GM19372 (cell line): Measurements from ENCODE around the gene DPH2.

Experiments used
- ATAC-seq: cut with Tn5 transposase; IDR thresholded peaks from one replicate; pipeline ENCODE4 v1.9.1; 2021; ENCODE audit warnings: mild to moderate bottlenecking, low read depth, moderate library complexity; ENCODE audit not compliant: unreplicated experiment

DPH2 gene, protein sequence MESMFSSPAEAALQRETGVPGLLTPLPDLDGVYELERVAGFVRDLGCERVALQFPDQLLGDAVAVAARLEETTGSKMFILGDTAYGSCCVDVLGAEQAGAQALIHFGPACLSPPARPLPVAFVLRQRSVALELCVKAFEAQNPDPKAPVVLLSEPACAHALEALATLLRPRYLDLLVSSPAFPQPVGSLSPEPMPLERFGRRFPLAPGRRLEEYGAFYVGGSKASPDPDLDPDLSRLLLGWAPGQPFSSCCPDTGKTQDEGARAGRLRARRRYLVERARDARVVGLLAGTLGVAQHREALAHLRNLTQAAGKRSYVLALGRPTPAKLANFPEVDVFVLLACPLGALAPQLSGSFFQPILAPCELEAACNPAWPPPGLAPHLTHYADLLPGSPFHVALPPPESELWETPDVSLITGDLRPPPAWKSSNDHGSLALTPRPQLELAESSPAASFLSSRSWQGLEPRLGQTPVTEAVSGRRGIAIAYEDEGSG

DNA sequence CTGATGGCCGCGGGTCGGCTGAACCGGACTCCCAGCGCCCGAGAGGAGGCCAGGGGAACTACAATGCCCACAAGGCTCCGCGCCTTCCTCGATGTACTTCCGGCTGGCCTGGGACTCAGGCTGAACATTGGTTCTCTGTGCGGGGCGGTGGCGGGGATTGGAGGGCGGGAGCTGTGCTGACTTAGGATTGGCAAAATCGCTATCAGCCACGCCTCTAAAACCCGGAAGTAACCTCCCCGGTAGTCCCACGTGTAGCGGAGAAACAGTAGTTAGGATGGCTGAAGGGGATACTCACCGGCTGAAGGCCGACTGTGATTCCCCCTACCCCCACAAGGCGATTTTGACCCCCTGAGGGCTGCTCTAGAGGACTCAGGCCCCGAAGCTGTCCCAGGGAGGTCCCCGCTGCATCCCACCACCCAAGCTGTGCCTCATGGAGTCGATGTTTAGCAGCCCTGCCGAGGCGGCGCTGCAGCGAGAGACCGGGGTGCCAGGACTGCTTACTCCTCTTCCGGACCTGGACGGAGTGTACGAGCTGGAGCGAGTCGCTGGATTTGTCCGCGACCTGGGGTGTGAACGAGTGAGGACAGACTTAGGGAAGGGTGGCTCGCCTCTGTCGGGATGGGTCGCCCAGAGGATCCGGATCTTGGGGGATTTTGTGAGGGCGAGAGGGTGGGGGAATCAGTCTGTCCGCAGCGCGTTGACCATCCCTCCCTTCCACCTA, at the start of gene DPH2:
TSS of gene DPH2 (plus strand) at position 265 of the 721 bp plus-strand sequence. CDS start at position 431, 166 bp downstream.
- ATAC-seq = peak; percentile 81

- ATAC-seq = no peak
Observed at GRCh38 chr1:43921022-43921421, 48.8 kb upstream of the DPH2 start.

DNA sequence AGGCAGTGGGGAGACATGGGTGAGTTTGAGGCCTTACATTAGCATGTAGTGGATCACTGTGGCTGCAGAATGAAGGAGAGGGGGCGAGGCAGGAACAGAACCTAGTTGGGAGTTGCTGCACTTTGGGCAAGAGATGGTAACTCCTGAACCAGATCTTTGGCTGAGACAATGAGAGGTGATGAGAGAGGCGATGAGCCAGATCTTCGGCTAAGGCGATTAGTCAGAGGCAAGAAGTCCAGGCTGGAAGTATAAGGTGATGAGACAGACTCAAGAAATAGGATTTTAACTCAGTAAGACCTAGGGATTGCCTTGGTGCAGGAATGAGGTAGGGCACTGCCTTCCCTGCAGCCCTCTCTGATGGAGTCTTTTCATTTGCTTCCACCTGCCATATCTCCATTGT, 45.3 kb upstream of the DPH2 start:
- no peak for ATAC-seq

- ATAC-seq = no peak
Observed at GRCh38 chr1:43925846-43926245, 44.0 kb upstream of the DPH2 start.

DNA sequence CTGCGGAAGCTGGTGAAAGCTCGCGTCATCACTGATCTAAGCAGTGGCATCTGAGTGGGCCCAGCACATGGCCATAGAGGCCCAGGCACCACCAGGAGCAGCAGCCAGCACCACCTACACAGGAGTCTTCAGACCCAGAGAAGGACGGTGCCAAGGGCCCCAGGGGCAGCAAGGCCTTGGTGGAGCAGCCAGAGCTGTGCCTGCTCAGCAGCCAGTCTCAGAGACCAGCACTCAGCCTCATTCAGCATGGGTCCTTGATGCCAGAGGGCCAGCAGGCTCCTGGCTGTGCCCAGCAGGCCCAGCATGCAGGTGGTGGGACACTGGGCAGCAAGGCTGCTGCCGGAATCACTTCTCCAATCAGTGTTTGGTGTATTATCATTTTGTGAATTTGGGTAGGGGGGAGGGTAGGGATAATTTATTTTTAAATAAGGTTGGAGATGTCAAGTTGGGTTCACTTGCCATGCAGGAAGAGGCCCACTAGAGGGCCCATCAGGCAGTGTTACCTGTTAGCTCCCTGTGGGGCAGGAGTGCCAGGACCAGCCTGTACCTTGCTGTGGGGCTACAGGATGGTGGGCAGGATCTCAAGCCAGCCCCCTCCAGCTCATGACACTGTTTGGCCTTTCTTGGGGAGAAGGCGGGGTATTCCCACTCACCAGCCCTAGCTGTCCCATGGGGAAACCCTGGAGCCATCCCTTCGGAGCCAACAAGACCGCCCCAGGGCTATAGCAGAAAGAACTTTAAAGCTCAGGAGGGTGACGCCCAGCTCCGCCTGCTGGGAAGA, 39.5 kb upstream of the DPH2 start:
- ATAC-seq = no peak

GRCh38 chr1:43930949-43931275, 38.9 kb upstream of the DPH2 start:
- ATAC-seq = no peak

- ATAC-seq = no peak
Observed at GRCh38 chr1:43931711-43932660, 37.8 kb upstream of the DPH2 start.

- ATAC-seq = no peak
Observed at GRCh38 chr1:43932786-43933385, 36.9 kb upstream of the DPH2 start.

GRCh38 chr1:43933386-43934100, 36.3 kb upstream of the DPH2 start, which contains the start of gene ARTN:
TSS of gene ARTN (plus strand) at chr1:43933801. CDS start at chr1:43935657, 1,856 bp downstream.
- ATAC-seq = no peak

DNA sequence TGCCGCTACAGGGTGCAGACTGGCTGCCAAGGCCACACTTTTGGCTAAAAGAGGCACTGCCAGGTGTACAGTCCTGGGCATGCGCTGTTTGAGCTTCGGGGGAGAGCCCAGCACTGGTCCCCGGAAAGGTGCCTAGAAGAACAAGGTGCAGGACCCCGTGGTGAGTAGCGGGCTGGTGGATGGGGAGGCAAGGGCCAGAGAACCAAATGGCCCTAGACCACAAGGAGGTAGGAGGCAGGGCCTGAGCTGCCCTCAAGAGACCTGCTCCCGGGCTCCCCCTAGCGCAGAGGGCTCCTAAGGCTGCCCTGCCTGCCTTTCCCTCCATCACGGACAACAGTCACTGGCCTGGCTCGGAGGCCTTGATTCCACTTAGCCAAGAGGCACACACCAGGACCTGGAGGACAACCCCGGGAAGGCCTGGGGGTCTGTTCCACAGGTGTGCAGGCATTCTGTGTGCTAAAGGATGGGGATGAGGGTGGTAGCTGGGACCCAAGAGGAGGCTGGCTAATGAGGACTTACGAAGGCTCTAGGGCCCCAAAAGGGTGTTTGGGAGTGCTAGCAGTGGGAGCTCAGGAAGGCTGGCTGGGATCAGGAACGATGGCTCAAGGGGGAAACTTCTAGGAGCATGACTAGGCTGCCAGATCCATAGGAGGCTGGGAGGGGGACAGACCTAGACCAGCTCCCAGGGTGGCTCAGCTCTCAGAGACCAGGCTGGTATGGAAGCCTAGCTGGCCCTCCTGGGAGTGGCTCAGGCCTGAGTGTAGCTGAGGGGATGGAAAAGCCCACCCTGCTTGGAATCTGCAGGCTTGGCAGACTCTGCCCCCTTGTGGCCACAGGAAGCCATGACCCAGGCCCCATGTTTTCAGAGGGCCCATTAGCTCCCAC, 35.5 kb upstream of the DPH2 start:
- ATAC-seq = no peak

GRCh38 chr1:43934986-43935324, 34.9 kb upstream of the DPH2 start:
- ATAC-seq = no peak

GRCh38 chr1:43935711-43936427, 33.9 kb upstream of the DPH2 start:
- ATAC-seq = no peak

DNA sequence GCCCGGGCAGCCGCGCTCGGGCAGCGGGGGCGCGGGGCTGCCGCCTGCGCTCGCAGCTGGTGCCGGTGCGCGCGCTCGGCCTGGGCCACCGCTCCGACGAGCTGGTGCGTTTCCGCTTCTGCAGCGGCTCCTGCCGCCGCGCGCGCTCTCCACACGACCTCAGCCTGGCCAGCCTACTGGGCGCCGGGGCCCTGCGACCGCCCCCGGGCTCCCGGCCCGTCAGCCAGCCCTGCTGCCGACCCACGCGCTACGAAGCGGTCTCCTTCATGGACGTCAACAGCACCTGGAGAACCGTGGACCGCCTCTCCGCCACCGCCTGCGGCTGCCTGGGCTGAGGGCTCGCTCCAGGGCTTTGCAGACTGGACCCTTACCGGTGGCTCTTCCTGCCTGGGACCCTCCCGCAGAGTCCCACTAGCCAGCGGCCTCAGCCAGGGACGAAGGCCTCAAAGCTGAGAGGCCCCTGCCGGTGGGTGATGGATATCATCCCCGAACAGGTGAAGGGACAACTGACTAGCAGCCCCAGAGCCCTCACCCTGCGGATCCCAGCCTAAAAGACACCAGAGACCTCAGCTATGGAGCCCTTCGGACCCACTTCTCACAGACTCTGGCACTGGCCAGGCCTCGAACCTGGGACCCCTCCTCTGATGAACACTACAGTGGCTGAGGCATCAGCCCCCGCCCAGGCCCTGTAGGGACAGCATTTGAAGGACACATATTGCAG, 33.2 kb upstream of the DPH2 start:
- ATAC-seq = no peak

- ATAC-seq = no peak
Observed at GRCh38 chr1:43937179-43937865, 32.5 kb upstream of the DPH2 start.

DNA sequence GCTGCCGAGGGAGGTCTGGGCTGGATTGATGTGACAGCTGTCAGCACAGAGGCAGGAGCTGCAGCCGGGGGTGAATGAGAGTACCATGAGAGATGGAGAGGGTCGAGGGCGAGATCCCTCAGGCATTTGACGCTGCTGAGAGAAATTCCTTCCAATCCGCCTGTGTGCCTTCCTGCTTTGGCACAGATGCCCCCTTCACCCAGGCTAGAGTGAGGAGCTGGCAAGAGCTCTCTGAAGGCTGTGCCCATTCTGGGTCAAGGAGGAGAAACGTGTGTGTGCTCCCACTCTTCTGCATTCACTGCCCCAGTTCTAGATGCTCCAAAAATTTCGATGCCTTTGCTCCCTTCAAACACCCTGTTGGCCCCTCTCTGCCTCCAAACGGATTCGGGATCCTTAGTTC, 31.4 kb upstream of the DPH2 start:
- no peak for ATAC-seq

DNA sequence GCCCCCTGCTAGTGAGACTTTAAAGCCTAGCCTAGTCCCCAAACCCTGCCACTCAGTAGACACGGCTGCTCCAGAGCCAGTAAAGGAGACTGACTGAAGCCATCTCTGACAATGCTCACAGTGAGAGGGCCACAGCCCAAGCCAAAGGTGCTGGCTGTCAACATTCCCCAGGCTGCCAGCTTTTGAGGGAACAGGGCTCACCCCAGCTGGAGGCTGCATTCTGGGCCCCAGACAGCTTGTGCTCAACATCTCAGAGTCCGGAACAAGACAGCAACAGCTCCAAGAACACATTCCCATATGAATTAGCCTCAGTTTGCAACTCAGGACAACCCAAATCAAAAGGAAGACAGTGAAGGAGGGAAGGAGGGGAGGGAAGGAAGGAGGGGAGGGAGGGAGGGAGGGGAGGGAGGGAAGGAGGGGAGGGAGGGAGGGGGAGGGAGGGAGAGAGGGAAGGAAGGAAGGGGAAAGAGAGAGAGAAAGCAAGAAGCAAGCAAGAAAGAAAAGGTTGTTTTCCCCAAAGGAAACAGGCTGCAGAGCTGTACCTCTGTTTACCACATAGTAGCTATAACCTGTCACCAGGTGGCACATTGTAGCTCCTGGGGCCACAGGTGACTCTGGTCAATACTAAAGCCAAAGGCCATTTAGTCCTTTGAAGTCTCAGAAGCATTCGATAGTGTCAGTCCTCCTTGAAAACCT, 30.8 kb upstream of the DPH2 start:
- ATAC-seq = no peak
